ENCODE data around the gene TEX48.

TEX48 gene

DNA sequence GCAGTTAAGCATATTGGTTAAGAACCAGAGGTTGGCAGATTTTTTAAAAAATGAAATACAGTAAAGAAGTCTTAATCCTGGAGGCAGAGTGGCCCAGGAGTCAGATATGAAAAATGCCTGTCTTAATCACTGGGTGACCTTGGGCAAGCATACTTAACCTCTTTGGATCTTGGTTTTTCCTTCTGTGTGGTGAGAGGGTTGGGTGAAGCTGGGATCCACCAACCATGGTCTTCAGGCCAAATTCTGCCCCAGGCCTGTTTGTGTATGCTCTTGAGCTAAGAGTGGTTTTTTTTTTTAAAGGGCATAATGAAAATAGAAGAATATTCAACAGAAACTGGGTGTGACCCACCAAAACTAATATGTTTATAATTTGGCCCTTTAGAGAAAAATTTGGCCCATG, 20.0 kb upstream of the TEX48 start:
- no peaks in the 10 kb centered on the region for H3K9me2 ChIP-seq (ENCODE audit: low read depth, low read length)
- H3K27me3 ChIP-seq (ENCODE audit: insufficient read depth, low read length) = peaks cover 7% of the 10 kb centered on the region; the same call in 1 of the 2 replicates
- TF ChIP-seq, protein P1, sequence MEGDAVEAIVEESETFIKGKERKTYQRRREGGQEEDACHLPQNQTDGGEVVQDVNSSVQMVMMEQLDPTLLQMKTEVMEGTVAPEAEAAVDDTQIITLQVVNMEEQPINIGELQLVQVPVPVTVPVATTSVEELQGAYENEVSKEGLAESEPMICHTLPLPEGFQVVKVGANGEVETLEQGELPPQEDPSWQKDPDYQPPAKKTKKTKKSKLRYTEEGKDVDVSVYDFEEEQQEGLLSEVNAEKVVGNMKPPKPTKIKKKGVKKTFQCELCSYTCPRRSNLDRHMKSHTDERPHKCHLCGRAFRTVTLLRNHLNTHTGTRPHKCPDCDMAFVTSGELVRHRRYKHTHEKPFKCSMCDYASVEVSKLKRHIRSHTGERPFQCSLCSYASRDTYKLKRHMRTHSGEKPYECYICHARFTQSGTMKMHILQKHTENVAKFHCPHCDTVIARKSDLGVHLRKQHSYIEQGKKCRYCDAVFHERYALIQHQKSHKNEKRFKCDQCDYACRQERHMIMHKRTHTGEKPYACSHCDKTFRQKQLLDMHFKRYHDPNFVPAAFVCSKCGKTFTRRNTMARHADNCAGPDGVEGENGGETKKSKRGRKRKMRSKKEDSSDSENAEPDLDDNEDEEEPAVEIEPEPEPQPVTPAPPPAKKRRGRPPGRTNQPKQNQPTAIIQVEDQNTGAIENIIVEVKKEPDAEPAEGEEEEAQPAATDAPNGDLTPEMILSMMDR (IDR thresholded peaks at IDR 0.05; ENCODE audit: low read length) = no peak
- TF ChIP-seq EZH2 (IDR thresholded peaks at IDR 0.05; ENCODE audit: borderline replicate concordance, low read length) = no peak
- H3K79me2 ChIP-seq (ENCODE audit: insufficient read depth, low read length) = no peaks in the 10 kb centered on the region
- no peak overlapping the region for H3K4me3 ChIP-seq (ENCODE audit: low read depth, low read length, poor library complexity, severe bottlenecking)
- no peaks in the 10 kb centered on the region for H3K36me3 ChIP-seq (ENCODE audit: insufficient read depth, low read length)
- H2AFZ ChIP-seq (ENCODE audit: low read length) = no peak overlapping the region
- no peaks in the 10 kb centered on the region for H4K20me1 ChIP-seq (ENCODE audit: insufficient read depth, low read length)
- no peak overlapping the region for H3K27ac ChIP-seq (ENCODE audit: low read depth, low read length, poor library complexity, severe bottlenecking)
- H3F3A ChIP-seq (ENCODE audit: insufficient read depth, low read length) = no peaks in the 10 kb centered on the region
- no peak overlapping the region for H3K9ac ChIP-seq (ENCODE audit: low read length)
- H3K4me1 ChIP-seq (ENCODE audit: insufficient read depth, low read length, severe bottlenecking) = no peaks in the 10 kb centered on the region
- H3K9me3 ChIP-seq (ENCODE audit: low read length) = no peaks in the 10 kb centered on the region
- no peak overlapping the region for H3K4me2 ChIP-seq (ENCODE audit: low read length)

GRCh38 chr9:114697951-114698351, 16.0 kb upstream of the TEX48 start:
- Histone ChIP-seq H3F3A (ENCODE audit: insufficient read depth, low read length) (no peaks in the 10 kb centered on the region), H3K4me3 (ENCODE audit: low read depth, low read length, poor library complexity, severe bottlenecking) (no peak overlapping the region), H2AFZ (ENCODE audit: low read length) (no peak overlapping the region), H4K20me1 (ENCODE audit: insufficient read depth, low read length) (no peaks in the 10 kb centered on the region), H3K4me2 (ENCODE audit: low read length) (no peak overlapping the region), H3K9me3 (ENCODE audit: low read length) (no peaks in the 10 kb centered on the region), H3K9me2 (ENCODE audit: low read depth, low read length) (no peaks in the 10 kb centered on the region), H3K27me3 (ENCODE audit: insufficient read depth, low read length) (peaks cover 1% of the 10 kb centered on the region; the same call in 1 of the 2 replicates), H3K36me3 (ENCODE audit: insufficient read depth, low read length) (no peaks in the 10 kb centered on the region), H3K4me1 (ENCODE audit: insufficient read depth, low read length, severe bottlenecking) (no peaks in the 10 kb centered on the region), H3K9ac (ENCODE audit: low read length) (no peak overlapping the region), H3K79me2 (ENCODE audit: insufficient read depth, low read length) (no peaks in the 10 kb centered on the region), H3K27ac (ENCODE audit: low read depth, low read length, poor library complexity, severe bottlenecking) (no peak overlapping the region)
- TF ChIP-seq, protein P1 (IDR thresholded peaks at IDR 0.05; ENCODE audit: low read length) = no peak
- TF ChIP-seq EZH2 (IDR thresholded peaks at IDR 0.05; ENCODE audit: borderline replicate concordance, low read length) = no peak

GRCh38 chr9:114696814-114697544, 15.0 kb upstream of the TEX48 start:
- no peak overlapping the region for H3K9ac ChIP-seq (ENCODE audit: low read length)
- no peaks in the 10 kb centered on the region for H3K9me3 ChIP-seq (ENCODE audit: low read length)
- H3K9me2 ChIP-seq (ENCODE audit: low read depth, low read length) = no peaks in the 10 kb centered on the region
- H3F3A ChIP-seq (ENCODE audit: insufficient read depth, low read length) = no peaks in the 10 kb centered on the region
- H3K27me3 ChIP-seq (ENCODE audit: insufficient read depth, low read length) = no peaks in the 10 kb centered on the region
- H3K4me1 ChIP-seq (ENCODE audit: insufficient read depth, low read length, severe bottlenecking) = no peaks in the 10 kb centered on the region
- no peak for TF ChIP-seq EZH2 (IDR thresholded peaks at IDR 0.05; ENCODE audit: borderline replicate concordance, low read length)
- TF ChIP-seq, protein P1 (IDR thresholded peaks at IDR 0.05; ENCODE audit: low read length) = no peak
- no peaks in the 10 kb centered on the region for H3K79me2 ChIP-seq (ENCODE audit: insufficient read depth, low read length)
- no peak overlapping the region for H3K27ac ChIP-seq (ENCODE audit: low read depth, low read length, poor library complexity, severe bottlenecking)
- H3K4me3 ChIP-seq (ENCODE audit: low read depth, low read length, poor library complexity, severe bottlenecking) = no peak overlapping the region
- H2AFZ ChIP-seq (ENCODE audit: low read length) = no peak overlapping the region
- H4K20me1 ChIP-seq (ENCODE audit: insufficient read depth, low read length) = no peaks in the 10 kb centered on the region
- H3K4me2 ChIP-seq (ENCODE audit: low read length) = no peak overlapping the region
- no peaks in the 10 kb centered on the region for H3K36me3 ChIP-seq (ENCODE audit: insufficient read depth, low read length)

All from OCI-LY1 (cell line).